DND-41 (cell line): ENCODE results near the gene PDE7B.

Experiments used
- ATAC-seq: fragments of 200-7000 bp; cut with Tn5 transposase; 3 replicates; pipeline ENCODE4 v1.9.1; 2021; ENCODE audit warnings: low read depth; ENCODE audit not compliant: insufficient read depth
- DNase-seq: peaks from one replicate; pipeline ENCODE4 v3.0.0-alpha.2; 2020
- H2AFZ ChIP-seq: 2 replicates; pipeline ENCODE4 v1.6.0; 2012; ENCODE audit warnings: low read depth, low read length
- H3K27ac ChIP-seq: 2 replicates; pipeline ENCODE4 v1.5.1; 2012; ENCODE audit warnings: low read length, inconsistent platforms
- H3K27me3 ChIP-seq: fragments of 200-600 bp; sonication (generic); 2 replicates; pipeline ENCODE4 v1.6.0; 2012; ENCODE audit warnings: low read length, mild to moderate bottlenecking, inconsistent platforms; ENCODE audit not compliant: insufficient read depth, poor library complexity
- H3K36me3 ChIP-seq: 2 replicates; pipeline ENCODE4 v1.5.1; 2012; ENCODE audit warnings: low read length, inconsistent platforms; ENCODE audit not compliant: insufficient read depth
- H3K4me1 ChIP-seq: 2 replicates; pipeline ENCODE4 v1.5.1; 2012; ENCODE audit warnings: mild to moderate bottlenecking, low read length; ENCODE audit not compliant: insufficient read depth
- H3K4me2 ChIP-seq: 2 replicates; pipeline ENCODE4 v1.6.0; 2012; ENCODE audit warnings: mild to moderate bottlenecking, moderate library complexity, low read length, inconsistent platforms; ENCODE audit not compliant: insufficient read depth
- H3K4me3 ChIP-seq, 2 experiments: fragments of 200-600 bp in 1 of 2; shearing (Covaris generic) in 1 of 2; 2 replicates each; pipeline ENCODE4 v1.5.1; 2012 to 2016; ENCODE audit warnings: inconsistent platforms in 2 of 2, low read length in 2 of 2, mild to moderate bottlenecking in 2 of 2, low read depth in 1 of 2, moderate library complexity in 1 of 2
- H3K79me2 ChIP-seq: 2 replicates; pipeline ENCODE4 v1.6.0; 2012; ENCODE audit warnings: low read length, inconsistent platforms; ENCODE audit not compliant: insufficient read depth
- H3K9ac ChIP-seq: 2 replicates; pipeline ENCODE4 v1.6.0; 2012; ENCODE audit warnings: low read depth, mild to moderate bottlenecking, inconsistent platforms, low read length, moderate library complexity
- H3K9me3 ChIP-seq: 2 replicates; pipeline ENCODE4 v1.5.1; 2012; ENCODE audit warnings: low read length, moderate library complexity, mild to moderate bottlenecking, inconsistent platforms; ENCODE audit not compliant: insufficient read depth, severe bottlenecking
- H4K20me1 ChIP-seq: 2 replicates; pipeline ENCODE4 v1.6.0; 2012; ENCODE audit warnings: low read length; ENCODE audit not compliant: insufficient read depth
- CTCF ChIP-seq: IDR thresholded peaks from 2 replicates; pipeline ENCODE4 v1.5.1; 2012; ENCODE audit warnings: borderline replicate concordance, low read length, moderate library complexity, mild to moderate bottlenecking; ENCODE audit not compliant: poor library complexity, severe bottlenecking; ENCODE audit errors: extremely low read depth
- EZH2 ChIP-seq: IDR thresholded peaks from 3 replicates; pipeline ENCODE4 v1.6.1; 2012; ENCODE audit warnings: borderline replicate concordance, low read depth, mild to moderate bottlenecking, moderate library complexity, low read length, inconsistent platforms; ENCODE audit not compliant: severe bottlenecking

PDE7B gene

GRCh38 chr6:135811170-135811569, 40.3 kb upstream of the PDE7B start:
- Histone ChIP-seq H2AFZ (no peak overlapping the region), H3K4me3 (no peak overlapping the region), H4K20me1 (no peaks in the 10 kb centered on the region), H3K36me3 (no peaks in the 10 kb centered on the region), H3K4me2 (no peak overlapping the region), H3K9ac (no peak overlapping the region), H3K79me2 (no peaks in the 10 kb centered on the region), H3K27me3 (peaks cover 15% of the 10 kb centered on the region), H3K4me1 (no peaks in the 10 kb centered on the region), H3K27ac (no peak overlapping the region), H3K9me3 (no peaks in the 10 kb centered on the region)
- no peak for DNase-seq
- ATAC-seq: no peak
- TF ChIP-seq CTCF: no peak
- TF ChIP-seq EZH2: no peak

GRCh38 chr6:135811644-135812526, 39.6 kb upstream of the PDE7B start:
- Histone ChIP-seq H3K4me3 (no peak overlapping the region), H3K4me1 (no peaks in the 10 kb centered on the region), H3K79me2 (no peaks in the 10 kb centered on the region), H3K36me3 (no peaks in the 10 kb centered on the region), H3K9ac (no peak overlapping the region), H4K20me1 (no peaks in the 10 kb centered on the region), H2AFZ (no peak overlapping the region), H3K9me3 (no peaks in the 10 kb centered on the region), H3K27ac (no peak overlapping the region), H3K27me3 (peaks cover 15% of the 10 kb centered on the region), H3K4me2 (no peak overlapping the region)
- ATAC-seq: no peak
- no peak for DNase-seq
- TF ChIP-seq CTCF (no peak), EZH2 (no peak)

- H3K36me3 ChIP-seq: no peaks in the 10 kb centered on the region
- no peak overlapping the region for H2AFZ ChIP-seq
- ATAC-seq: no peak
- H3K4me3 ChIP-seq: no peak overlapping the region
- no peaks in the 10 kb centered on the region for H3K9me3 ChIP-seq
- H3K27me3 ChIP-seq: peaks cover 8% of the 10 kb centered on the region
- H3K9ac ChIP-seq: no peak overlapping the region
- no peak overlapping the region for H3K4me2 ChIP-seq
- H3K27ac ChIP-seq: no peak overlapping the region
- H3K79me2 ChIP-seq: no peaks in the 10 kb centered on the region
- H3K4me1 ChIP-seq: no peaks in the 10 kb centered on the region
- no peaks in the 10 kb centered on the region for H4K20me1 ChIP-seq
- DNase-seq: no peak
- TF ChIP-seq CTCF: no peak
- TF ChIP-seq EZH2: no peak
Observed at GRCh38 chr6:135813401-135813800, 38.1 kb upstream of the PDE7B start.
